ENCODE data around the gene UGT1A9.

The UGT1A9 gene

DNA sequence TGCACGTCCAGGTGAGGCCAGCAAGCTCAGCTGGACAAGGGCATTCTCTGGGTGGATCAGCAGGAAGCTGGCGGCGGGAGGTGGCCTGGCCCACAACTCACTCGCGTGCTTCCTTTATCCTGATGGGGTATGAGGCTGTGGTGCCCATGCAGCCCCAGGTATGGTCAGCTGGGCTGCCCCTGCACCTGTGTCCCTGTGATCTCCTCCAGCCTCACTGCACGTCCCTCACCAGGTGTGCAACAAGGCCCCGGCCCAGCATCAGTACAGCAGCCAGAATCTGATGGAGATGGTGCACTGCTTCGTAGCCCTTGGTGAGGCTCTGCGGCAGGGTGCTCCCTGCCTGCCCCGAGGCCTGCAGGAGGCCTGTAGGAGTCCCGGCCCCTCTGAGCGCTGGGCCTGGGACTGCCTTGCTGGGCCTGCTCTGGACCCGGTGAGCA lies 124.1 kb downstream of the UGT1A9 start:
- H3K36me3 ChIP-seq (ENCODE audit: control insufficient read depth, insufficient read depth, low read length): no peaks in the 10 kb centered on the region
- no peak overlapping the region for H3K9ac ChIP-seq (ENCODE audit: low read length)

DNA sequence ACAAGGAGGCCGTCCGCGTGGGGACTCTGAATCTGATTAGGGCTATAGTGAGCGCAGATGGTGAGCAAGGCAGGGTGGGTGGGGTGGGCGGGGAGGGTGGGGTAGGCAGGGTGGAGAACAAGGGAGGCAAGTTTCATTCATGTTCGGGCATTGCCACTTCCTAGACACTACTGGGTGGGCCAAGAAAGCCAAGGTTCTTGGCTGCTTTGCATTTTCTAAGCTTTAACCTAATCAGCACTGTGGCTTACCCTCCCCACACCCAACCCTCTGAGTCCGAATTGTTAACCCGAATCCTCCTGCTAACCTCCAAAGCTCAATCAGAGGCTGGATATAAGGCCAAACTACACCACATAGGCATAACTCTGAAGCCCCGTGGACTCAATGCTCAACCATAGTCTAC lies 124.6 kb downstream of the UGT1A9 start:
- Histone ChIP-seq H3K9ac (ENCODE audit: low read length) (no peak overlapping the region), H3K36me3 (ENCODE audit: control insufficient read depth, insufficient read depth, low read length) (no peaks in the 10 kb centered on the region), H3K27me3 (ENCODE audit: control insufficient read depth, insufficient read depth, low read length) (no peaks in the 10 kb centered on the region), H3K4me3 (ENCODE audit: low read length) (no peak overlapping the region), H3K9me3 (ENCODE audit: control insufficient read depth, low read length) (no peaks in the 10 kb centered on the region), H3K4me1 (ENCODE audit: control insufficient read depth, insufficient read depth, low read length) (no peaks in the 10 kb centered on the region)

More for the DNA sequence above, 124.1 kb downstream of the UGT1A9 start:
- H3K27me3 ChIP-seq (ENCODE audit: control insufficient read depth, insufficient read depth, low read length): no peaks in the 10 kb centered on the region
- H3K4me3 ChIP-seq (ENCODE audit: low read length): no peak overlapping the region
- no peaks in the 10 kb centered on the region for H3K4me1 ChIP-seq (ENCODE audit: control insufficient read depth, insufficient read depth, low read length)
- H3K9me3 ChIP-seq (ENCODE audit: control insufficient read depth, low read length): no peaks in the 10 kb centered on the region

DNA sequence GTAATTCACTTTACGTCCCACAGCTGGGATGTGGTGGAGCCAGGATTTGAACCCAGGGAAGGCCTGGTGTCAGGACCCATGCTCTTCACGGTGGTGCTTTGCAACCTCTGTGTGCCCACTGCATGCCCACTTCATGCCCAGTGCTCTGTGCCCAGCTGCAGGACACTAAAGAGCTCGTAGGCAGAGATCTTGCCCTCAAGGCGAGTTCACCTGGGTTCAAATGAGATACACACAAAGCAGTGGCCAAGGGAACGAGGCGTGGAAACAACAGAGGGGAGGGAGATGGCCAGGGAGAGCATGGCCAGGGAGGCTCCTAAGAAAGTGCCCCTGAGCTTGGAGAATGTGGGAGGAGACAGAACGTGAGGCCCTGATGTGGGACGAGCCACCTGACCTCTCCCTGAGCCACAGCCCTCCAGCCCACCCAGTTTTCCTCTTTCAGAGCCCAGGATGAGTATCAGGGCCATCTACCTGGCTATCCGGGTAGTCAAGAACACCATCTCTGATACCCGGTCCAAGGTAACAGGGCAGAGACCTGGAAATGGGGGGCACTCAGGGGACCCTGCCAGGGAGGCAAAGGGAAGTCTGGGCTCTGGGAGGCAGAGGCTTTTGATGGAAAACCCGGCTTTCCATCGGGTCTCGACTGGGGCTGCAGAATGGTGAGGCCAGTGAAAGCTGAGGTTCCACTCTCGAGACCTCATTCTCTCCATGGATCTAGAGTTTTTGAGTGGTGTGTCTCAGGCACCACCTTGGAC lies 126.8 kb downstream of the UGT1A9 start:
- no peaks in the 10 kb centered on the region for H3K9me3 ChIP-seq (ENCODE audit: control insufficient read depth, low read length)
- no peaks in the 10 kb centered on the region for H3K4me1 ChIP-seq (ENCODE audit: control insufficient read depth, insufficient read depth, low read length)
- H3K4me3 ChIP-seq (ENCODE audit: low read length): no peak overlapping the region
- no peaks in the 10 kb centered on the region for H3K27me3 ChIP-seq (ENCODE audit: control insufficient read depth, insufficient read depth, low read length)
- H3K9ac ChIP-seq (ENCODE audit: low read length): no peak overlapping the region
- H3K36me3 ChIP-seq (ENCODE audit: control insufficient read depth, insufficient read depth, low read length): no peaks in the 10 kb centered on the region

DNA sequence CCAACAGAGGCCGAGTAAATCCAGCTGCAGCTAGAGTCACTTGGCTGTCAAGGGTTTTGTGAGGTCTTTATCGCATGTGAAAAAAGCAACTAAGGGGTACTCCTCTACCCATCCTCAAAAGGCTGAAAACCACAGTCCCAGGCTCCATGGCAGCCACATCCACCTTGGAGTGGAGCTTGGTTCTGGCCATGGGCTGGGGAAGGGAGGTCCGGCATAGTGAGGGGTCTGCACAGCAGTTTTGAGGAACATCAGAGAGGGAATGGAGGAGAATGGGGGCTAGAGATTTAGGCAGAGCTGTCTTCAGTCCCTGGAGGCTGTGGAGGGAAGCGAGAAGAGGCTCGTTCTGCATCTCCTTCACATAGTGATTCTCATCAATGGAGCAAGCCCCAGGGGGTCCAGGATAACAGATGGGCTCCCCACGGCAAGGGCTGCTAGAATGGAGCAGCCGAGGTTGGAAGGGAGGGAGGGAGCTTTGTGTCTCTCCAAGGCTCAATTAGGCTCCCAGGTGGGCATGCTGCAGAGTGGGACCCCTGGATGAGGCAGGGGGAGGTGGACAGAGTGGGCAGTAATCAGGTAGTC lies 127.5 kb downstream of the UGT1A9 start:
- Histone ChIP-seq H3K27me3 (ENCODE audit: control insufficient read depth, insufficient read depth, low read length) (no peaks in the 10 kb centered on the region), H3K4me1 (ENCODE audit: control insufficient read depth, insufficient read depth, low read length) (no peaks in the 10 kb centered on the region), H3K36me3 (ENCODE audit: control insufficient read depth, insufficient read depth, low read length) (no peaks in the 10 kb centered on the region), H3K9me3 (ENCODE audit: control insufficient read depth, low read length) (no peaks in the 10 kb centered on the region), H3K4me3 (ENCODE audit: low read length) (no peak overlapping the region), H3K9ac (ENCODE audit: low read length) (no peak overlapping the region)

DNA sequence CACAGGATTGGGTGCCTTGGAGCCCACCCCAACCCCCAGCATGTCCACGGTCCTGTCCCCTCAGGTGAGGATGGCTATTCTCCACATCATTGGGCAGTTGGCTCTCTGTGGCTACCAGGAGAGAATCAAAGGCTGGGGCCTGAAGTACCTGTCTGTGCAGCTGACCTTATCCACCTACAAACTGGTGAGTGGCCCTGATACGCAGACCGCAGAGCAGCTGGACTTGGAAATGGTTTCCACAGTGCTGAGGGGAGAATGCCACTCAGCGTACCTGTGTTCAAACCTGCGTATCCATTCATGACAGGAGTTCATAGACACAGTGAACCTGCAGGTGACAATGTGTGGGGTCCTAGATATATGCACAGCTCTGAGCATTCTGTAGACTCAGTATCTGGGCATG lies 128.0 kb downstream of the UGT1A9 start:
- no peak overlapping the region for H3K4me3 ChIP-seq (ENCODE audit: low read length)
- H3K27me3 ChIP-seq (ENCODE audit: control insufficient read depth, insufficient read depth, low read length): no peaks in the 10 kb centered on the region
- H3K9ac ChIP-seq (ENCODE audit: low read length): no peak overlapping the region
- H3K36me3 ChIP-seq (ENCODE audit: control insufficient read depth, insufficient read depth, low read length): no peaks in the 10 kb centered on the region
- no peaks in the 10 kb centered on the region for H3K9me3 ChIP-seq (ENCODE audit: control insufficient read depth, low read length)
- H3K4me1 ChIP-seq (ENCODE audit: control insufficient read depth, insufficient read depth, low read length): no peaks in the 10 kb centered on the region

DNA sequence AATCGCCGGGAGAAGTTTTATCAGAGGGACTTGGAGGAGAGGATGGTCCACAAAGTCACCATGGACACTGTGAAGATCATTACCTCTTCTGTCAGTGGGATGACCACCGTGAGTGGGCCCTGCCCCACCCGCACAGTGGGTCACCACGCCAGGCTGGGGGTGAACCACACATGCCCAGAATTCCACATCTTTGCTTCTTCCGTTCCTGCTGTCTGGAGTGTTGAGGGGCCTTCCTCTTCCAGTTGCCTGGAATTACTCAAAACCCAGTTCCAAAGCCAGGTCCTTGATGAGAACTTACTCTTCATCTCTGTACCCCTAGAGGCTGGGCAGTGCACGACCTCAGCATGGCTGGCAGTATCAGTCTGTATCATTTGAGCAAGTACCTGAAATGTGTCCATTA lies 128.5 kb downstream of the UGT1A9 start:
- Histone ChIP-seq H3K9me3 (ENCODE audit: control insufficient read depth, low read length) (no peaks in the 10 kb centered on the region), H3K27me3 (ENCODE audit: control insufficient read depth, insufficient read depth, low read length) (no peaks in the 10 kb centered on the region), H3K4me1 (ENCODE audit: control insufficient read depth, insufficient read depth, low read length) (no peaks in the 10 kb centered on the region)

DNA sequence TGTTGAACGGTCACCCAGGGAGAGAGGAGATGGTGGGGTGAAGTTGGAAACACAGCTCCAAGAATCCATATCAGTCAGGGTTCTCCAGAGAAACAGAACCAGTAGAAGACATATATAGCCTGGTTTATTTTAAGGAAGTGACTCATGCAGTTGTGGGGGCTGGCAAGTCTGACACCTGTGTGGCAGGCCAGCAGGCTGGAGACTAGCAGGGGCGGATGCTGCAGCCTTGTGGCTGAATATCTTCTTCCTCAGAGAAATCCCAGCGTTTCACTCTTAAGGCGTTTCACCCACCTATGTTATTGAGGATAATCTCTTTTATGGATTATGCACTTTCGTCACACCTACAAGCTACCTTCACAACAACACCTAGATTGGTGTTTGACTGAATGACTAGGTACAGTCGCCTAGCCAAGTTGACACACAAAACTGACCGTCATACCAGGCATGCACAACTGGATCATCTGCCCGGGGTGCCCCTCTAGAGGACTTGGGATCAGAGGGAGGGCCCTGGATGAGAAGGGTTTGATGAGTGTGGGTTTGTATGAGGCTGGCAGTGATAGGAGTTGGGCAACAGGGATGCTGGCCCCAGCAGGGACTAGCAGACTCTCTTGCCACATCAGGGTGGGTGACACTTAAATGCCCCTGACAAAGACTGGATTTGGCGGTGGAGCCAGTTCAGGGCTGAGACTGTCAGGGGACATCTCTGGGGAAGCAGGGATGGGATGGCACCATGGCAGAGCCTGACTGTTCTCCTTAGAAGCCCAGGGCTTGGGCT lies 129.8 kb downstream of the UGT1A9 start:
- no peaks in the 10 kb centered on the region for H3K9me3 ChIP-seq (ENCODE audit: control insufficient read depth, low read length)
- H3K9ac ChIP-seq (ENCODE audit: low read length): no peak overlapping the region
- H3K36me3 ChIP-seq (ENCODE audit: control insufficient read depth, insufficient read depth, low read length): no peaks in the 10 kb centered on the region
- H3K4me3 ChIP-seq (ENCODE audit: low read length): no peak overlapping the region
- no peaks in the 10 kb centered on the region for H3K27me3 ChIP-seq (ENCODE audit: control insufficient read depth, insufficient read depth, low read length)
- no peaks in the 10 kb centered on the region for H3K4me1 ChIP-seq (ENCODE audit: control insufficient read depth, insufficient read depth, low read length)

More for the DNA sequence above, 128.5 kb downstream of the UGT1A9 start:
- no peak overlapping the region for H3K9ac ChIP-seq (ENCODE audit: low read length)
- H3K4me3 ChIP-seq (ENCODE audit: low read length): no peak overlapping the region
- H3K36me3 ChIP-seq (ENCODE audit: control insufficient read depth, insufficient read depth, low read length): no peaks in the 10 kb centered on the region

DNA sequence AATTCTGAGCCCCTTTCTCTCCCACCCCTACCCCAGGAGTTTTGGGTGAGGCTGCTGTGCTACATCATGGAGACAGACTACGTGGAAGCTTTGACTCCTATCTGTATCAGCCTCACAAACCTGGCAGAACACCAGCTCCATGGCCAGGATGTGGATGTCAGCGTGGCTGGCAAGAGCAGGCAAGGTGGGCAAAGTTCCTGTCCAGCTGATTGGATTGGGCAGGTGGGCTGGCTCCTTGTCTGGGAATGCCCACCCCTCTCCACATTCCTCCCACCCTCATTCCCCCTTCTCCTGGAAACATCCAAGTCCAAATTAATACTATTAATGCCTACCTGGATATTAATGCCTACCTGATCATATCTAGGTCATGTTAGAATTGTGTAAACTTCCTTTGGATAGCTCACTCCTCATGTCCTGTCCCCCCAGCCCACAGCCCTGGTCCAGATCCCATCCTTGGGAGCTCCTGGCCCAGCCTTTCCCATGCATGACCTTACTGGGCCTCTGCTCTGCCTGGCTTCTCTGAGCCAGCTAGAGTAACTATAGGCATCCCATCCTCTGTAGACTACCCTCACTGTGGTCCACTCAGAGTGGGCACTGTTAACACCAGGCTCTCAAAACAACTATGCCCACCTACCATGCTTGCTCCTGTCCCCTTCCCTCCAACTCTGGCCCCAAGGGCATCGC lies 130.6 kb downstream of the UGT1A9 start:
- Histone ChIP-seq H3K36me3 (ENCODE audit: control insufficient read depth, insufficient read depth, low read length) (no peaks in the 10 kb centered on the region), H3K9ac (ENCODE audit: low read length) (no peak overlapping the region), H3K9me3 (ENCODE audit: control insufficient read depth, low read length) (no peaks in the 10 kb centered on the region), H3K4me1 (ENCODE audit: control insufficient read depth, insufficient read depth, low read length) (no peaks in the 10 kb centered on the region), H3K4me3 (ENCODE audit: low read length) (no peak overlapping the region), H3K27me3 (ENCODE audit: control insufficient read depth, insufficient read depth, low read length) (no peaks in the 10 kb centered on the region)

DNA sequence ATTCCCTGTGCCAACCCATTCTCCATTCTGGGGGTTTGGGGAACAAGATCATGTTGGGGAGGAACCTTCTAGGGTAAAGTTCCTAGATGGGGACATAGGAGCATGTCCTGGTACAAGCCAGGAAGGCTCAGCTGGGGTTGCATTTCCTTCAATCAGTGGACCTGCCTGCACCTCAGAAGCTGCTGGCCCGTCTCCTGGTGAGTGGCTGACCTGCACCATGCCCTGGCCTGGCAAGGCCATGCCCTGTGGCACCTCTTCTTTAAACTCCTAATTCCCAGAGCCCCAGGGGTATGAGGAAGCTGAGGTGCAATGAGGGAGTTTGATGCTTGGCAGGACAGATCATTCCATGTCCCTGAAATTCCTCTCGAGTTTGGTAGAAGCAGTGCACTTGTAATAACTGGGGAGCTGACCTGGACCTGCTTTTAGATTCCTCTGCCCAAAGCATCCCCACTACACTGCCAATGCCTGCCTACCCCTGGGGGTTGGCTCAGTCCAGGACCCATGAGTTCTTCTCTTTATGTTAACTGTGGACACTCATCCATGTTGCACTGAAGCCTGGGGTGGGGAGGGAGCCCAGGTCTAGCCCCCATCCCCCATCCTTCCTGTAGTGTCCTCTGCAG lies 131.7 kb downstream of the UGT1A9 start:
- Histone ChIP-seq H3K27me3 (ENCODE audit: control insufficient read depth, insufficient read depth, low read length) (no peaks in the 10 kb centered on the region), H3K9ac (ENCODE audit: low read length) (no peak overlapping the region), H3K4me1 (ENCODE audit: control insufficient read depth, insufficient read depth, low read length) (no peaks in the 10 kb centered on the region), H3K36me3 (ENCODE audit: control insufficient read depth, insufficient read depth, low read length) (no peaks in the 10 kb centered on the region), H3K4me3 (ENCODE audit: low read length) (no peak overlapping the region), H3K9me3 (ENCODE audit: control insufficient read depth, low read length) (no peaks in the 10 kb centered on the region)

DNA sequence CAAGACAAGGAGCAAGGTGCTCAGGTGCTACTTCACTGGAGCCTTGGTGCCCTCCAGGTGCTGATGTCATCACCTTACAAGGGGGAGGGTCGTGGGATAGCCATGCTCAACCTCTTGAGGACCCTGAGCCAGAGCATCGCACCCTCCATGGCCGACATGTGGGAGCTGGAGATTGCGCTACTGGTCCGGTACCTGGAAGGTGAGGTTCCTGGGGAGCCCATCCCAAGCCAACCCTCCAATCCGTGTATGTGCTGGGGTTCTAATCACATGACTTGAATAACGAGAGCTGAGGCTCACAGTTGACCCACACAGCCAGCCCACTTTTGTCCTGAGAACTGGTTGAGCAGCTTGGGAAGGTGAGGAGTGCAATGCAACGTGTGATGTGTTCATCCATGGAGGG lies 132.3 kb downstream of the UGT1A9 start:
- H3K4me1 ChIP-seq (ENCODE audit: control insufficient read depth, insufficient read depth, low read length): no peaks in the 10 kb centered on the region
- H3K9me3 ChIP-seq (ENCODE audit: control insufficient read depth, low read length): no peaks in the 10 kb centered on the region
- no peaks in the 10 kb centered on the region for H3K27me3 ChIP-seq (ENCODE audit: control insufficient read depth, insufficient read depth, low read length)
- no peak overlapping the region for H3K4me3 ChIP-seq (ENCODE audit: low read length)
- no peaks in the 10 kb centered on the region for H3K36me3 ChIP-seq (ENCODE audit: control insufficient read depth, insufficient read depth, low read length)
- H3K9ac ChIP-seq (ENCODE audit: low read length): no peak overlapping the region

DNA sequence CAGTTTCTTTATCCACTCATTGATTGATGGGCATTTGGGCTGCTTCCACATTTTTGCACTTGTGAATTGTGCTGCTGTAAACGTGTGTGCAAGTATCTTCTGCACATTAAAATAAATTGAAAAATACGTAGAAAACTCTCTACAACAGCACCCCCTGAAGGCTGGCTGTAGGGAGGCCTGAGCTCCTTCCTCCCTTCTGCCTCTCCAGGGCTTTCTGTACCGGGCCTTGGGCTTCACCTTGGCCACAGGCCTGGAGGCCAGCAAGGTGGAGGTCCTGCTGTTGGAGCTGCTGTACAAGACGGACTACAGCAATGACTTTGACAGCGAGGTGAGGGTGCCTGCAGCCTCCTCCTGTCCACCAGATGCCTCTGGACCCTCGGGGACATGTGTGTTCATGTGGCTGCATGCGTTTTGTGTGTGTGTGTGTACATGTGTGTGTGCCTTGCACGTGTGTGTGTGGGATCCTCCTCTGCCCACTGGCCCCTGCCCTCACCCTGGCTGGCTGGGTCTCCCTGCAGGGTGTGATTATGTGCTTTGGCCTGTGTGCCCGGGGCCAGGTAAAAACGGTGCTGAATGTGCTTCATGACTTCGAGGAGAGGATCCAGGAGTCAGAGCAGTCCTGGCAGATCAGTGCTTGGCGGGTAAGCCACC lies 135.6 kb downstream of the UGT1A9 start:
- Histone ChIP-seq H3K9ac (ENCODE audit: low read length) (no peak overlapping the region), H3K4me1 (ENCODE audit: control insufficient read depth, insufficient read depth, low read length) (no peaks in the 10 kb centered on the region), H3K36me3 (ENCODE audit: control insufficient read depth, insufficient read depth, low read length) (no peaks in the 10 kb centered on the region), H3K4me3 (ENCODE audit: low read length) (no peak overlapping the region), H3K27me3 (ENCODE audit: control insufficient read depth, insufficient read depth, low read length) (no peaks in the 10 kb centered on the region), H3K9me3 (ENCODE audit: control insufficient read depth, low read length) (no peaks in the 10 kb centered on the region)
